Measurements from ENCODE around the gene KCNA3.

DNA sequence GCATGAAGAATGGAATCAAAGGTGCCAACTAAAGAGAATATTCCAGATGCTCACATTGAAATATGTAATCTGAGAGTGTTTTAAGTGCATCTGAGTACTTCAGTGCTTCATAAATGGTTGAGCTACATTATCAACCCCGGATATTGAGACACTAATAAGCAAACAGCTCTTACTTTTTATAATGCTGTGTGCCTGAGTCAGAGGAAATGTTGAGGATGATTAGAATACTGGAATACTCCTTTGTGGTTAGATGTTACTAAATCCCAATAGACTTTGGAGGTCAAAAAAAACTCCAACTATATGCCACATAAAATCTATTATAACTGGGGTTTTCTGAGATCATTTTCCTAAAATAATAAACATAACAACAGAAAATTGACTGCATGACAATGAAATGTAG, 12.5 kb upstream of the KCNA3 start:
- TF ChIP-seq, protein P1, sequence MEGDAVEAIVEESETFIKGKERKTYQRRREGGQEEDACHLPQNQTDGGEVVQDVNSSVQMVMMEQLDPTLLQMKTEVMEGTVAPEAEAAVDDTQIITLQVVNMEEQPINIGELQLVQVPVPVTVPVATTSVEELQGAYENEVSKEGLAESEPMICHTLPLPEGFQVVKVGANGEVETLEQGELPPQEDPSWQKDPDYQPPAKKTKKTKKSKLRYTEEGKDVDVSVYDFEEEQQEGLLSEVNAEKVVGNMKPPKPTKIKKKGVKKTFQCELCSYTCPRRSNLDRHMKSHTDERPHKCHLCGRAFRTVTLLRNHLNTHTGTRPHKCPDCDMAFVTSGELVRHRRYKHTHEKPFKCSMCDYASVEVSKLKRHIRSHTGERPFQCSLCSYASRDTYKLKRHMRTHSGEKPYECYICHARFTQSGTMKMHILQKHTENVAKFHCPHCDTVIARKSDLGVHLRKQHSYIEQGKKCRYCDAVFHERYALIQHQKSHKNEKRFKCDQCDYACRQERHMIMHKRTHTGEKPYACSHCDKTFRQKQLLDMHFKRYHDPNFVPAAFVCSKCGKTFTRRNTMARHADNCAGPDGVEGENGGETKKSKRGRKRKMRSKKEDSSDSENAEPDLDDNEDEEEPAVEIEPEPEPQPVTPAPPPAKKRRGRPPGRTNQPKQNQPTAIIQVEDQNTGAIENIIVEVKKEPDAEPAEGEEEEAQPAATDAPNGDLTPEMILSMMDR (IDR thresholded peaks at IDR 0.05 in 8 of 11, conservative IDR thresholded peaks at IDR 0.05 in 3 of 11), result no peak
- TF ChIP-seq POLR2A (IDR thresholded peaks at IDR 0.05), result no peak
- no peak for TF ChIP-seq POLR2AphosphoS5 (IDR thresholded peaks at IDR 0.05)

Data from spleen (tissue), 7 donors.